CD4-positive, alpha-beta T cell treated with Interleukin-6 for 4 hours (primary cell): ENCODE results near the gene HKDC1.

Experiments
- DNase-seq: peaks from one replicate; pipeline ENCODE4 v3.0.0-alpha.2; 2020; ENCODE audit warnings: mixed read lengths

HKDC1 gene

DNA sequence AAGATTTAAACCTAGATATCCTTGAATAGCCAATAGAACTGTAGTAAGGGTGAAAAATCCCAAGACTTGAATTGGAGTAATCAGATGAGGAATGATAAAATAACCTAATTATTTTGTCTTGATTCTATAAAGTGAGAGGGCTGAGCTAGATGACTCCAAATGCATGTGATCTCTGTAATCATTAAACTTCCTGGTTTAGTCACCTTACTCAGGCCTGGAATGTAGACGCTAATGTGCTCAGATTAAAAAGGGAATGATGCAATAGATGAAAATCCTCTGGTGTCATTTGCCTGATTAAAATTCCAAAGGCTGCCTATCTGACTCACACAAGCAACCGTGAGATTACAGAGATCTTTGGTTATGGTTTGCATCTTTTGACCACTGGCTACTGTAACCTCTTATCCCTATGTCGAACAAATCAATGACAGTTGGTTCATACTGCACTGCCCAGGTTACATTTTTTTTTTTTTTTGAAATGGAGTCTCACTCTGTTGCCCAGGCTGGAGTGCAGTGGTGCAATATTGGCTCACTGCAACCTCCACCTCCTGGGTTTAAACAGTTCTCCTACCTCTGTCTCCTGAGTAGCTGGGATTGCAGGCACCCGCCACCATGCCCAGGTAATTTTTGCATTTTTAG, 2.9 kb upstream of the HKDC1 start:
- DNase-seq, result no peak

DNA sequence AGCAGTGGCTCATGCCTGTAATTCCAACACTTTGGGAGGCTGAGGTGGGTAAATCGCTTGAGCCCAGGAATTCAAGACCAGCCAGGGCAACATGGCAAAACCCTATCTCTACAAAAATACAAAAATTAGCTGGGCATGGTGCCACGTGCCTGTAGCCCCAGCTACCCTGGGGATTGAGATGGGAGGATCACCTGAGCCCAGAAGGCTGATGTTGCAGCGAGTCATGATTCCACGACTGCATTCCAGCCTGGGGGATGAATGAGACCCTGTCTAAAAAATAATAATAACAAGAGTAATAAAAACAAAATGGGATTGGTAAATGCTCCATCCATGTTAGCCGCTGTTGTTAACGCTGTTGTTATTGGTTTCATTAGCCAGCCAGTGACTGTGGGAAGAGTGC, 1.3 kb upstream of the HKDC1 start:
- DNase-seq, result no peak

DNA sequence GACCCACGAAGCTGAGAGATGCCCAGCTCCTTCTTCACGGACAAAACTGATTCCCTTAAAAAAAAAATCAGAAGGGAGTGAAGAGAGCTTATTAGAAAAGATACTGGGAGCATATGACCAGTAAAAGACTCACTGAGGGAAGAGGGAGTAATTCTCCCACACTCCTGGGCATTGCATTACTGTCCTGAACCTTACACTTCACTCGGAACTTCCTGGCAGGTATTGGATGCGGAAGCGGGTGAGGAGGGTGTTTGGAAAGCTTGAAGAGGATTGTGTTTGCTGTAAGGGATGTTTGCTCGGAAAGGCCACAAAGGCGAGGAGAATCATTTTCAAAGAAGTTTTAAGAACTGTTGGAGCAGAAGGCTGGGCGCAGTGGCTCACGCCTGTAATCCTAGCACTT, 375 bp downstream of the HKDC1 start:
- DNase-seq, result no peak

DNA sequence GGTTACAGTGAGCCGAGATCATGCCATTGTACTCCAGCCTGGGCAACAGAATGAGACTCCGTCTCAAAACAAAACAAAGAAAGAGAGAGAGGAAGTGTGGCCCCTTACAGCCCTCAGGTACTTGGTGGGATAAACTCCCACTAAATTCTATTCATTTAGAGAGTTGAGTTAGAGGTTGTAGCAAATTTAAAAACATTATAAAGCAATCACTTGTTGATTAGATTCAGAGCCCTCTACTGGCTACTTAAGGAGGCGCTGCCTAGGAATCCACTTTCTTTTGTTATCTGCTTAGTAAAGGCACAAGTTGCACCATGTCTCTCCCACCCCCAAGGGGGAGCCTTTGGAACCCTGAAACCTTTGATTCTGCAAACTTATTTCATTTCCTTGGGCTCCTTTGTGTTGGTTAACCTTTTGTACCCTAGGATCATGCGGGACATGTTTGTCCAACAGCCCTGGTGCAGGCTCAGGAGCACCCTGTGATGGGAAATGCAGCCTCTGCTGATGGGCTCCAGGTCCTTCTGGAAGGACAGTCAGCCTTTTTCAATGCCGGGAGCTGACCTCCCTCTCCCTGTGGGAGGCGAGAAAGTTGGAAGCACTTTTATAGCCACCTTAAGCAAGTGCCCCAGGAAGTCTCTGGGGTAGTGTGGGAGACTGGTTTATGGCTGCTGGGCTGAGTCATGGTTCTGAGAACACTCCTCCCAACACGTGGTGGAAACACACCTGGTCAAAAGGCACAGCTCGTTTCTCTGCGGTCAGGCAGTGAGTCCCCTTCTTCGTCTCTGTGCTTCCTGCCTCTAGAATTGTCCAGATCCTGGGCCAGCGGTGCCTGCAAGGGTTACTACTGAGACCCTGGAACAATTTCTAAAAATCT, 2.3 kb downstream of the HKDC1 start:
- peak; percentile 70 for DNase-seq

DNA sequence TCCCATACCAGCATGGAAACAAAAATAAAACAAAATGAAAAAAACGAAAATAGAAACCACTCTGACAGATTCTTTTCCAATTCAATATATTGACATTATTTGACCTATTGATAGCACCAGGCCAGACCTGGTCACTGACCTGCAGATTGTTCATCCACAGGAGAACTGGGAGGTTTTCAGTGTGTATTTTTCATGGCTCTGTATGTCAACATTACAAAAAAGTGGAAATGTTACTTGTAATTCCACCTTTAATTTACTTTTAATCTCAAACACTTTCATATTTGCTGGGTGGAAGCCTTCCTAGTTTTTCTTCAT, 2.9 kb downstream of the HKDC1 start:
- no peak for DNase-seq

DNA sequence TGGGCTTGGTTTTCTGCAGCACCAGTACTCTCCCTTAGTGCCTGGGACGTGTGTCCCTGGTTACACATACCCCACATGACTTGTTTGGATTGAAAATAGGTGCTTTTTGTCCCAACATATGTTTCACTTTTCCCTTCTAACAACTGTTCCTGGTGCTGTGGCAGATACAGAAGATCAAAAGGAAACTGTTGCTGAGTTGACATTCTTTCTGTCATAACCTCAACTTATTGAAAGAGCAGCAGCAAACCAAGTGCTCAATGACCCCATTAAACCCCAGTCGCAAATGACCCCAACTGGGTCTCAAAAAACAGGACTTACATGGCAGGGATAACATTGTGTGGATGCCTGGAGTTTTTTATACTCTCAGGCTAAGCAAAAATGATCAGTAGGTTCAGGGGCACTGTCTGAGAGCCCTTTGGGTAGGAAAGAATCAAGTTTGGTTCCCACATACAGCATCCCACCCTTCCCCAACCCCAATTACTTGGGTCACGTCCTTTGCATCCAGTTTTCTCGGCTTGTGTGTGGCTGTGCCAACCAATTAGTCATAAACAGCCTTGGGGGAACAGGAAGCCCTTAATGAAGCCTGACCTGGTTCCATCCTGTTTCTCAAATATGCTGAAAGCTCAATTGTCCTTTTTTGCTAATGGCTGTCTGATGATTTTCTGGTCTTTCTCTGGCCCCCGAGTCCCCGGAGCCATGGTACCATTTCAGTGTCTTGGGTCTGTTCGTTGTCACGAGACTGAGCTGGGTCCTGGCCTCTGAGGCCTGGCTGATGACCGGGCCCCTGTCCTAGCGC, 4.9 kb downstream of the HKDC1 start:
- DNase-seq, result no peak

DNA sequence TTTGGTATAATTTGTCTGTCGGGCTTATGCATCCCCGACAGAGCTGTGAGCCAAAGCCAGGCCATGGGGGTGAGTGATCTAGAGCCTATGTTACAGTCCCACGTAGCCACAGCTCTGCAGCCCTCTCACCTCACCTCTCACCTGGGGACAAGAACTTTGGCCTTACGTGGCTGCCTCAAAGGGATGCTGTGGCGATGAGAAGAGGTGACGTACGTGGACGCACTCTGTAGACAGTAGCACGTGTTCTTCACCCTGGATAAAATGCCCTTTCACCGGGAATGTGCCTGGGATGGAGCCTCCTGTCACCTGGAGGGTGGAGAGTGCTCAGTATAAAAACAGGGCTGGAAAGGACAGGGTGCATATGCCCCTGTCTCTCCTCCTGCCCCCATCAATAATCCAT, 5.5 kb downstream of the HKDC1 start:
- no peak for DNase-seq

DNA sequence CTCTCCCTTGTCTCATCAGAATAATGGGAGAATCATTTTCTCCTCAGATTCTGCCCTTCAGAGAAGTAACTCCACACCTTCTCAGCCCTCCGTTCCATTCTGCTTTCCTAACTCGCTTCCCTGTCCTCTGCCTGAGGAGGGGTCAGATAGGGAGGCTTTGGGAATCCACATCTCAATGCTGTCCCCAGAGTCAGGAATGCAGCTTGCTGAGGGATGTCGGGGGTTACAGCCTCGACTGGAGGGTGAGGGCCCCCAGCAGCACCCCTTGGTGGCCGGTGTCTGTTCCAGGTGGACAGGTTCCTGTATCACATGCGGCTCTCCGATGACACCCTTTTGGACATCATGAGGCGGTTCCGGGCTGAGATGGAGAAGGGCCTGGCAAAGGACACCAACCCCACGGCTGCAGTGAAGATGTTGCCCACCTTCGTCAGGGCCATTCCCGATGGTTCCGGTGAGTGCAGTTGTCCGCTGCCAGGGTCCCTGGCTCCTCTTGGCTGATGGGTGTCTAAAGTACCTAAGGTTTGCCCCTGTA, 6.9 kb downstream of the HKDC1 start:
- DNase-seq, result no peak

DNA sequence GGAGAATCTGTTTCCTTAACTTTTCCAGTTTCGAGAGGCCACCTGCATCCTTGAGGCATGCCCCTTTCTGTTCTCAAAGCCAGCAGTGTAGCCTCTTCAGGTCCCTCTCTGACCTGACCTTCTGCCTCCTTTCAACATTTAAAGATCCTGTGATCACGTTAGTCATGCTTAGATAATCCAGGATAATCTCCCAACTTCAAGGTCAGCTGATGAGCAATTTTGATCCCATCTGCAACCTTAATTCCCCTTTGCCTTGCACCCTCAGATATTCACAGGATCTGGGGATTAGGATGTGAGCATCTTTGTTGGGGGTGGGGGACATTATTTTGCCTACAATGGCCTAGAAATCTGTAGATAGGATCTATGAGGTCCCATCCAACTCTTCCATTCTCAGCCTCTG, 8.0 kb downstream of the HKDC1 start:
- no peak for DNase-seq

DNA sequence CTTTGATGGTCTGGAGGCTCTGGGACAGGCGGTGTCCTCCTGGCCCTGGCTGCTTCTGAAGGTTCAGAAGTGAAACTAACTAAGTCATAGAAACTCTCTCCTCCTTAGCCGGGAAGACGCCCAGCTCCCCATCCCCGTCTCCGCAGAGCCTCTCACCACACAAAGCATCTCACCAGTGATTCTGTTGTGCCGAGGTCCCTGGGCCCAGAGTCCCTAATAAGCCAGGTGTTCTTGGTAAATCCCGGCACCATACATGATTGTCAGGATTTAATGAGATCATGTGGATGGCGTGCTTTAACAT, 9.4 kb downstream of the HKDC1 start:
- DNase-seq, result no peak

DNA sequence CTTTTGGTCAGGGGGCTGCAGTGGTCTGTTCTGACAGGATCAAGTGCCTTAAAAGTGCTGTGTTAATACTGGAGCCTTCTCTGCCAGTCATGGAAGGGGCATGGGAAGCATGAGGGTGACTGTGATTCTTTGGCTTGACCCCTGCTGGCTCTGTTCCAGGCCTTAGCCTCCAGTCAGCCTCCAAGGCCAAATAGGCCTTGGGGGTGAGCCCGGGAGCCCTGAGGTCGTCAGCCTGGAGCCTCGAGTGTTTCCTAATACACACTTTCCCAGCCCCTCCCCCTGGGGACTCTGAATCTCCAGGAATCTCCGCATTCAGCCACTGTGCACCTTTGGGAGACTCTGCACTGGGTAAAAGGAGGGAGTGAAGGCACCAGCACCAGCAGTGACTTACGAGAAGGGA, 10.0 kb downstream of the HKDC1 start:
- DNase-seq, result no peak

DNA sequence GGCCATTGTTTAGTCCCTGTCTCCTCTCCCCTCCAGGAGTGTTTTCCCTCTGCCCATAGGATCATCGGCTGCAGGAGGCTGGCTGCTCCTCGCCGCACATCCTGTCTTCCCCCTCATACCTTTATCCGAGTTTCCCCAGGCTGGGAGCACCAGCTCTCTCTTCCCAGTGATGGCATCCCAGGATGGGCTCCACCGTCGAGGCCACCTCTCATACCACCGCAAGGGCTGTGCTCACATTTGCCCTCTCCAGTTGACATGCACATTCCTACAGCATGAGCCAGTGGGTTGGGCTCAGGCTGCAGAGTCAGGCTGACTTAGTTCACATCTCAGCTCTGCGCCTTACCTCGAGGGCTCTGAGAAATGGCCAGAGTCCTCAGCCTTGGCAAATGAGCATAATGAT, 12.1 kb downstream of the HKDC1 start:
- DNase-seq, result no peak

DNA sequence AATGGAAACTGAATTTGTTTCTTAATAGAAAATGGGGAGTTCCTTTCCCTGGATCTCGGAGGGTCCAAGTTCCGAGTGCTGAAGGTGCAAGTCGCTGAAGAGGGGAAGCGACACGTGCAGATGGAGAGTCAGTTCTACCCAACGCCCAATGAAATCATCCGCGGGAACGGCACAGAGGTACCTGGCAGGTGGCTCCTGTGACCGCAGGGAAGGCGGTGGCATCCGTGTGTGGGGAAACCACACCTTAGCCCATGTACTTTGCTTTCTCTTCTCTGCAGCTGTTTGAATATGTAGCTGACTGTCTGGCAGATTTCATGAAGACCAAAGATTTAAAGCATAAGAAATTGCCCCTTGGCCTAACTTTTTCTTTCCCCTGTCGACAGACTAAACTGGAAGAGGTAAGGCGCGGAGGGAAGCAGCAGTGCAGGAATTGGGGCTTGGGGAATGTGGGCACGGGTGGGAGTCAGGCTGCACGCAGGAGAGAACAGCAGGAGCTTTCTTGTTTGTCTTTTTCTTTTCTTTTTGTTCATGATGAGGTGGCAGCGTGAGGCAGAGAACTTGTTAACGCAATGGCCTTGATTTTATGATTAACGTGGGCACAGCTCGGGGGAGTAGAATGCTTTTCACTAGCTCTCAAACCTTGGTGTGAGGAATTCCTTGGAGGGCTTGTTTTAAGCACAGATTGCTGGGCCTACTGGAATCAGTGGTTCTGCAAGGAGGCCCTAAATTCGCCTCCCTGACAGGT, 12.8 kb downstream of the HKDC1 start:
- peak; percentile 78 for DNase-seq

DNA sequence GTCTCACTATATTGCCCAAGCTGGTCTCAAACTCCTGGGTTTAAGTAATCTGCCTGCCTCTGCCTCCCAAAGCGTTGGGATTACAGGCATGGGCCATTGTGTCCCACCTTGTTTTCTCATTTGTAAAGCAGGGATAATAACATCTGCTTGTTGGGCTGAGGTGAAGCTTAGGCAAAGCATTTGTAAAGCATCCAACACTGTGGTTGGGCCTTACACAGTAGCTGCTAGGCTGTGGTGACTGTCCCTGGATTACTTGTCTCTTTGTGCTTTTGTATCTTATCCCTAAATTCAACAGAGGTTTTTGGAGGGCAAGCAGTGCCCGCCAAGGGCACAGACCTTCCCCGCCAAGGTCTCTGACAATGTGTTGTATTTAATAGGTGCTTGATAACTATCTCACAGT, 14.3 kb downstream of the HKDC1 start:
- no peak for DNase-seq

DNA sequence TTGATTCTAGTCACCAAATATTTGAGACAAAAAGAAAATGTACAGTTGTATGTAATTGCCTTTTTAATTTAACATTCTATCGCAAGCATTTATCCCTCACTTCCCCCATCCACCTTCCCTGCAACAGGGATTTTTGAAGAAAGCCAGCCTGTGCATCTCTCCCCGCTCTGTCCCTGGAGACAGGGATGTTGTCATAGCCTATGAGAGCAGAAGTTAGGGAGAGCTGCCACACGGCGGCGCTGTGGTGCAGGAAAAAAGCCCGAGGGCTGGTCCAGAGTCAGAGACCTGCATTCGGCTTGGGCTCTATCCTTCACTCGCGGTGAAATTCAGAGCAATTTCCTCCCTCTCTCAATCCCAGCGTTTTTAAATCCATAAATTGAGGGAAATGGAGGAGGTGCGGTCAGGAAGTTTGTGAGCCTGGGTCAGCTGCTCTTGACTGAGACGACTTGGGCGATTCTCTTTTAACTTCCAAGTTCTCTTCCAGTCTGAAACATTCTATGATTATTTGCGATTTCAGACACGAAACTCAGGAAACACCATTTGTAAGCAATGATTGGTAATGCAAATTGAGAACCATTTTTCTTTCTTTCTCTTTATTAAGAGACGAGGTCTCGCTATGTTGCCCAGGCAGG, 17.5 kb downstream of the HKDC1 start:
- peak; percentile 92 for DNase-seq

DNA sequence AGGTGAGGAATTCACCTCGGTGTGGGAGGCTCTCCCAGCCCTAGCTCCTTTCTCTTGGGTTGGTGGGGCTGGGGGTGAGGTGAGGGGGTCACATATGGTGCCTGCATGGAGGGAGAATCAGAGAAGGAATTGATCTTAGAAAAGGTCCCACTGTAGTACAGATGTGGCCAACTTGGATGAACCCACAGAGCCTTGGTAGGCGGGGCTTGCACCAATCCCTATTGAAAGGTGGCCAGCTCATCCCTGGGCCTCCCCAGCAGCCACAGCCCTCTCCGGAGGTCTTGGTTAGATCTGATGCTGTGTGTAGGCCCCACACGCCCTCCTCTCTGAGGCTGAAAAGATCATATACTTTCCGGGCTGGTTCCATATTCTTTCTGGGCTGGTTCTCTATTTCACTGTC, 19.0 kb downstream of the HKDC1 start:
- DNase-seq, result no peak

DNA sequence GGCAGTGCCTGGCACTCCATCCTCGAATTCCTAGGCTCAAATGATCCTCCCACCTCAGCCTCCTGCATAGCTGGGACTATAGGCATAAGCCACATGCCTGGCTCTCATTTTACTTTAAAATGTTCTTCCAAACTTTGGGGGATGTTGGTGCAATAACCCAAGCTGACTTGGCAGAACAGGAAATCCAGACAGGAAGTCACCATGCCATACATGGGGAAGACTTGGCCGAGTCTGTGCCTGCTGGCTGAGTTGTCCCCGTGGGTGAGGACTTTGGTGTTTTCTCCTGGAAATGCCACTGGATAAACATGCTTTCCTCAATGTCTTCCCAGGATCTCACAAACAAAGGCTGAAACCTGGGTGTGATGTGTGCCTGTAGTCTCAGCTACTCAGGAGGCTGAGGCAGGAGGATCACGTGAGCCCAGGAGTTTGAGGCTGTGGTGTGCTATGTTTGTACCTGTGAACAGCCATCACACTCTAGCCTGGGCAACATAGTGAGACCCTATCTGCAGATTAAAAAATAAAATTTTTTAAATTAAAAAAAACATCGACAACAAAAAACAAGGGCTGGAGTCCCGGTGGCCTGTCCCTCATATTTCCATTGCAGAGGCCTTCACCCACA, 19.8 kb downstream of the HKDC1 start:
- no peak for DNase-seq

DNA sequence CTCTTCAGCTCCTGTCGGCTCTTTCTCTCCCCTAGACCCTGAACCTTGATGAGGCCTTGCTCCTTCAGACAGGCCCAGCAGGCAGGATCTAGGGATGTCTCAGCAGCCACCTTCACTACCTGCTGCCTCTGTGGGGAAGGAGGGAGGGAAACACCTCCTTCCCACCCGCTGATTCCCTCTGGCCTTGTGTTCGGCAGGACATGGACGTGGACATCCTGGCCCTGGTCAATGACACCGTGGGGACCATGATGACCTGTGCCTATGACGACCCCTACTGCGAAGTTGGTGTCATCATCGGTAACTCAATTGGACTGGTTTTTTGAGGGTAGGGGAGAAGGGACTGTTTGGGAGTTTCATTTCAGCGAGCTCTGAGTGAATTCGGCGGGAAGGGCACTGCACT, 20.3 kb downstream of the HKDC1 start:
- DNase-seq, result no peak

DNA sequence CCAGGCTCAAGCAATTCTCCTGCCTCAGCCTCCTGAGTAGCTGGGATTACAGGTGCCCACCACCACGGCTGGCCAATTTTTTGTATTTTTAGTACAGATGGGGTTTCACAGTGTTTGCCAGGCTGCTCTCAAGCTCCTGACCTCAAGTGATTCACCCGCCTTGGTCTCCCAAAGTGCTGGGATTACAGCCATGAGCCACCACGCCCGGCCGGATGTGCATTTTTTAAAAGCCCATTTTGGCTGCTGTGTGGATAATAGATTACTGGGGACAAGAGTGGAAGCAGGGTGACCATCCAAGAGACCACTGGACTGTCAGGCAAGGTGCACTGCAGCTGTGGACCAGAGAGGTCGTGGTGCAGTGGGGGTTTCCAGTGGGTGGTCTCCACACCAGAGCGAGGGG, 21.4 kb downstream of the HKDC1 start:
- DNase-seq, result no peak

DNA sequence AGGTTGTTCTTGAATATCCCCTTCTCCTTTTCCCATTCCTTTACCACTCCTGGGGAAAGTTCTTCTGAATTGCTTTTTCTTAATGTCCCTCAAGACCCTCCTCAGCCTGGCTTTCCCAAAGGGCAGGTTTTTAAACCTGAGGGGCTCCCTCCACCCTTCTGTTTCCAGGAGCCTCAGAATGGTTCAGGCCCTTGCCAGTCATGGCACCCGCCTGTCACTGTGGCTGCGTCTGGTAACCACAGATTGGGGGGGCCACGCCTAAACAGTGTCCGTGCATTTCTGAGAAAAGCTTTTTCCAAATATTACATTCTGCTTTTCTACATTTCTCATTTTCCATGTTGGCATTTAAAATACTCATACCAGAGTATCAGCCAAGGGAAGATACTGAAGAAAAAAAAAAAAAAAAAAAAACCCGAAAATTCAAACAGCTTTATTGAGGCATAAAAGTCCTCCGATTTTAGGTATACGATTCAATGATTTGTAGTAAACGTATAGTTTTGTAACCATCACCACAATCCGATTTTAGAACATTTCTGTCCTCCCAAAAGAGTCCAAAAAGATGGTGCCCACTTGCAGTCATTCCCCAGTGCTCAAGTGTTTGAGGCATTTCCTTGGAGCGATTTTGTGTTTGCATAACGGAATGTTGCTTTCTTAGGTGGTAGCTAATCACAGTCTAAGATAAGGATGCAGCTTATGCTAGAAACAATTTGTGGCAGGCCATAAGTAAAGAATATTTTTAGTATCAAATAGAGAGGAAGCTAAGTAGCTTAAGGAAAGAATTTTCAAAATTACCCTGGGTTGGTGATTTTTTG, 22.1 kb downstream of the HKDC1 start:
- no peak for DNase-seq

DNA sequence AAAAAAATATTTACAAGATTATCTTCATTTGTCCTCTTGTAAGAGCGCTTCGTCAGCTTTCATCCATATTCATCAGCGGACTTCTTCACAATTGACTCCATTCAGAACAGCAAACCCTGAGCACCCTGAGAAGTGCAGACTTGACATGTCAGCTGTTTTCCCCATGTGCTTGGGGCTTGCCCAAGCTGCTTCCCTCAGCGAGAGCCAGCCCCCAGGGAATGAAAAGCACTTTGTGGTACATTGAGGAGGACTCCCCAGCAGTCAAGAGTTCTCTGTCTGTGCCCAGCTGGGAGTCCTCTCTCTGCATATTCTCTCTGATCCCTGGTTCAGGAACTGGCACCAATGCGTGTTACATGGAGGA, 22.7 kb downstream of the HKDC1 start:
- DNase-seq, result no peak
